Skeletal muscle tissue (tissue), 4 donors: ENCODE results near the gene VASH1. TPM values are rescaled to one million over a fixed set of nuclear protein-coding genes. Genes with fewer than 3 reads are reported as not detected.

Source experiments
- H3K27ac ChIP-seq: one replicate; pipeline ENCODE4 v1.7.0; 2013; ENCODE audit warnings: mild to moderate bottlenecking, low read depth, low read length, inconsistent platforms
- H3K27me3 ChIP-seq, 3 donors: one replicate each; pipeline ENCODE4 v1.7.0; 2013; ENCODE audit warnings: low read length in 3 of 3; ENCODE audit not compliant: control insufficient read depth in 3 of 3, insufficient read depth in 3 of 3
- H3K36me3 ChIP-seq, 3 donors: one replicate each; pipeline ENCODE4 v1.7.0; 2013; ENCODE audit warnings: low read length in 3 of 3; ENCODE audit not compliant: control insufficient read depth in 3 of 3, insufficient read depth in 3 of 3
- H3K4me1 ChIP-seq, 3 donors: one replicate each; pipeline ENCODE4 v1.7.0; 2013; ENCODE audit warnings: low read length in 3 of 3, mild to moderate bottlenecking in 3 of 3; ENCODE audit not compliant: control insufficient read depth in 3 of 3, insufficient read depth in 3 of 3
- H3K4me3 ChIP-seq, 3 donors: one replicate each; pipeline ENCODE4 v1.7.0; 2013; ENCODE audit warnings: low read length in 3 of 3
- H3K9ac ChIP-seq, 3 donors: one replicate each; pipeline ENCODE4 v1.7.0; 2013; ENCODE audit warnings: low read length in 3 of 3, mild to moderate bottlenecking in 3 of 3, moderate library complexity in 2 of 3, low read depth in 1 of 3
- H3K9me3 ChIP-seq, 3 donors: one replicate each; pipeline ENCODE4 v1.7.0; 2013; ENCODE audit warnings: low read length in 3 of 3; ENCODE audit not compliant: control insufficient read depth in 3 of 3
- total RNA-seq: library from RNA; depleted of rRNA; stranded (reverse); fragments of >200 nt; gene quantifications from one replicate; pipeline ENCODE4 v1.2.3, GENCODE V29; 2014
- donor health status: Osteomylitis.

VASH1 gene
- total RNA-seq, 1 donor from 2014 or later: 24.0 TPM

DNA sequence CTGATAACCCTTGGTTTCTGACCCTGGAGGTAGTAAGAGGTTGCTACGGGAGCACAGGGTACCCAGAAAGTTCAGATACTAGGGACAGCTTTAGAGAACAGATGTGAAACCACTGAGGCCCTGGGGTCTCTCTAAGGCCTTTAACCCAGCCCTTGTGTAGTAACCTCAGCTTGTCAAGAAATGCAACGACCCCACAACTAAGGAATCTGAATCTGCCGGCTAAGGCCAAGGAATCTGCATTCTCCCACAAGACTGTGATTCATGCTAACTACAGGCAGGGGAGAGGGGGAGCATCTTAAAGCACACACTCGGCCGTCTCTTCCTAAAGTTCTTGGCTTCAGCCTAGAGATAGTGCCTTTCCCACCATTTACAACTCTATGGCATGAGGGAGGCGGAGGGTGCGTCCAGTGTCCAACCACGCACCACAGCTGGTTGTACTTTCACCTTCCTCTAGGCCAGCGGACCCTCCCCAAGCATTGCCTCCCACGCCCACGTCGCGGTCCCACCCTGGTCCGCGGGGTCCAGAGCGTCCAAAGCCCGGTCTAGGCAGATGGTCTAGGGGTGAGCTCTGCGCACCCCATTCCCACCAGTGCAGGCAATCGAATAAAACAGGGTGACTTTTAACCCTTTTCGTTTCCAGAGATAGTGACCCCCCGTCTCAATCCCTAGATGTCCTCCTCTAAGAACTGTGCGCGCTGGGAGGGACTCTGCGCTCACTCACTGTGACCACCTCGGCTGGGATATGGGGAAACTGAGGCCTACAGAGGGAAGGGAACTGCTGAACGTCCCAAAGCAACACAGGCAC lies 735 bp upstream of the VASH1 start:
- peak overlapping the region; percentile 75 to 82 (median 77) for H3K9ac ChIP-seq
- H3K27ac ChIP-seq: no peak overlapping the region

GRCh38 chr14:76761960-76762410 lies 717 bp downstream of the VASH1 start:
- Histone ChIP-seq H3K27ac (peak overlapping the region; percentile 36), H3K27me3 (peaks cover 4 to 40% (median 17%) of the 10 kb centered on the region in 3 donors), H3K36me3 (no peaks in the 10 kb centered on the region), H3K9me3 (no peaks in the 10 kb centered on the region), H3K4me3 (peak overlapping the region; percentile 75 to 78 (median 78)), H3K9ac (peak overlapping the region; percentile 43 to 82 (median 45)), H3K4me1 (peaks cover 20 to 25% (median 20%) of the 10 kb centered on the region in 3 donors)

More for the DNA sequence above, 735 bp upstream of the VASH1 start:
- Histone ChIP-seq H3K4me1 (peaks cover 23 to 29% (median 25%) of the 10 kb centered on the region in 3 donors), H3K27me3 (peaks cover 4 to 33% (median 17%) of the 10 kb centered on the region in 3 donors), H3K9me3 (no peaks in the 10 kb centered on the region), H3K4me3 (peak overlapping the region; percentile 78 to 83 (median 78)), H3K36me3 (no peaks in the 10 kb centered on the region)

- Histone ChIP-seq H3K9ac (peak overlapping the region; percentile 43 to 82 (median 45)), H3K4me1 (peaks cover 21 to 25% (median 24%) of the 10 kb centered on the region in 3 donors), H3K36me3 (no peaks in the 10 kb centered on the region), H3K9me3 (no peaks in the 10 kb centered on the region), H3K27ac (no peak overlapping the region), H3K4me3 (peak overlapping the region; percentile 75 to 78 (median 78)), H3K27me3 (peaks cover 4 to 40% (median 17%) of the 10 kb centered on the region in 3 donors)
These were observed 1.3 kb downstream of the VASH1 start for GRCh38 chr14:76762411-76763095.

DNA sequence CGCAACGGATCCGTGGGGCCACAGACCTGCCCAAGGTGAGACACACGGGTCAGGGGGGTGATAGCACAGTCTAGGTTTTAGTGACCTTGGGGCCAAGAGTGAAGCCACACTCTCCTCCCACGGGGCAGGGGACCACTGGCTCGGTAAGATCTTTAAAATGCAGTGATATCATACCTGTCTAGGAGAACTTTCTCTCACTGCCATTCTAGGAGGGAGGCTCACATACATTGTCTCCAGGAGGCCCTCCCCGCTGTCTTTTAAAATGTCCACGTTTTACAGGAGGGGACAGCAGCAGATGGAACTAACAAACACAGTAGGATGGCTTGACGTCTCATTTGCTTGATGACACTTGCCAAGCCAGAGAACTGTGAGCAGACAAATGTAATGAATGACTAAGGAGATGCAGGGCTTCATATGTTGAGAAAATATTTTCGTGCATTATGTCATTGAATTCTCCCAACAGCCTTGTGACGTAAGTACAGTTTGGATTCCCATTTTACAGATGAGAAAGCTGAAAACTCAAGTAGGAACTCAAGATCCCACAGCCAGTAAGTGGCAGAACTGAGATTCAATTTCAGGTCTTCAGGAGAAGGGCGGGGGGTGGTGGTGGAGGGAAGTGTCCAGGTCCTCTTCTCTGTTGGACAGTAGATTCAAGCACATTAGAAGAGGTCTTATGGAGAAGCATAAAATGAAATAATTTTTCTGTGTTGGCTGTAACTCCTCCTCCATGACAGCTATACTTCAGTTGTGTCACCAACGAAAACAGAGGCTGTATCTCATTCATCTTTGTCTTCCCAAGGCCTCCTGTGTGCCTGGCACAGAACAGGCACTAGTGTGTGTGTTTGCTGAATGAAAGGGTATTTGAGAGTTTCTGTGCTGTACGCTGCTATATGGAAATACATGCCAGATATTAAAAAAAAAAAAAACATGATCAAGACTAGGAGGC lies 2.1 kb downstream of the VASH1 start:
- Histone ChIP-seq H3K27ac (no peak overlapping the region), H3K9ac (peak overlapping the region in 1 of 3 donors; percentile 82), H3K27me3 (peaks cover 4 to 41% (median 19%) of the 10 kb centered on the region in 3 donors), H3K9me3 (no peaks in the 10 kb centered on the region), H3K36me3 (no peaks in the 10 kb centered on the region), H3K4me3 (peak overlapping the region; percentile 75 to 78 (median 78)), H3K4me1 (peaks cover 29 to 33% (median 32%) of the 10 kb centered on the region in 3 donors)

DNA sequence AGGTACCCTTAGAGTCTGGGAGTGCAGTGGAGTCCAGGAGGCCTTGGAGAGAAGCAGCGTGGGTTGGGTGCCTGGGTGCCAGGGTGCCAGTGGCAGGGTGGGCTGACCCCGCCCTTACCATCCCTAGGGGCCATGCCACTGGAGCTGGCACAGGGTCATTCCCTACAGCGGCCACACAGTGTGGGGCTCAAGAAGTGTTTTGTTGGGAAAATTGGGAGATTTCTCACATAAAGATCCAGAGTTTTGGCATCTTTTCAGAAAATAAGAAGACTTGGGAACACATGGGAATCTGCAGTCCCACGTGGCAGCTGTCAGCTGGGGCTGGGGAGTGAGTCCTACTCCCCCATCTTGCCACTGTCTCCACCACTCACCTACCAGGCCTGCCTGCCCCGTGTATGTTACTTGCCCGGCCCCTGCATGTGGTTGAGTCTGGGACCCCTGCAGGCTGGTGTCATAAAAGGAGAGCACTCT lies 4.2 kb downstream of the VASH1 start:
- Histone ChIP-seq H3K36me3 (peaks cover 0 to 2% (median 0%) of the 10 kb centered on the region in 3 donors), H3K27me3 (peaks cover 7 to 47% (median 21%) of the 10 kb centered on the region in 3 donors), H3K27ac (no peak overlapping the region), H3K4me3 (no peak overlapping the region), H3K9me3 (no peaks in the 10 kb centered on the region), H3K4me1 (peaks cover 34 to 40% (median 38%) of the 10 kb centered on the region in 3 donors), H3K9ac (no peak overlapping the region)

DNA sequence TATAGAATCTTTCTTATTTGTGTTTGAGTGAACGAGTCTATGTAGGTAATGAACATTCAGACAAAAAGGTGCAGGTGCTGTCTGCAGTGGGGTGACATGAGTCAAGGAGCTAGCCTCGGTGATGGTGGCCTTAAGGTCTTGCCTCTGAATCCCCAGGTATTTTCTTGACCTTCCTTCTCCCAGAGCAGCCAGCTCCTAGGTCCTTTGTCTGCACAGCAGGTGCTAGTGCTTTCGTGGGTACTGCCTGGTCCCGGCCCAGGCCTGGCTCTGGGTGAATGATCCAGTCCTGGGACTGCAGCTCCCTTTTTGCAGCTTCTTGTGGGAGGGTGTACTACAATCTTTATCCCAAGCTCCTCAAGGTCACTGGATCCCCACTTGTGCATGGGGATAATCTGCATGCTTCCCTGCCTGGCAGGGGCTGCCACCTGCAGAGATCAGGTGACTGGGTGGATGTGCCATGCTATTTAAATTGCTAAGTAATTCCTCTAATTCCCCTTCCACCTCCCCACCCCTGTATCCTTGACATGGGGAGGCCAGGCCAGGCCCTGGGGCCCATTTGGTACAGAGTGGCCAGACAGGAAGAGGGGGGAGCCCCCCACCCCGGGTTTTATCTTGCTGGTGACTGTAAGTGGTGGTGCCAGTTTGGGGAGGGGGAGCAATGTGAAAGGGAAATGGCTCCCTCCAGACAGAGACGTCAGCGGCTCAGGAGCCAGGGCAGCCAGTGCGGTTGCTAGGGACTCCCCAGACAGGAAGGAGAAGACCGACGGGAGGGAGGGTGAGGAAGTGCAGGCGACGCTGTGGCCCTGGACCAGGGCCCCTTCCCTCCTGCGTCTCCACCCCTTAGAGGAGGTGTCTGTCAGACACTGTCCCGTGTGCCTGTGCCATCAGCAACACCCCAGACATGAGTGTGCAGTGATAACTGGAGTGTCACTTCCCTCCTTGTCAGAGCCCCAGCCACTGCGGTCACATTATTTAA lies 6.7 kb downstream of the VASH1 start:
- no peaks in the 10 kb centered on the region for H3K9me3 ChIP-seq
- H3K9ac ChIP-seq: no peak overlapping the region
- H3K36me3 ChIP-seq: peaks cover 0 to 2% (median 0%) of the 10 kb centered on the region in 3 donors
- H3K4me1 ChIP-seq: peaks cover 38 to 43% (median 39%) of the 10 kb centered on the region in 3 donors
- H3K4me3 ChIP-seq: no peak overlapping the region
- peak overlapping the region; percentile 60 for H3K27ac ChIP-seq
- H3K27me3 ChIP-seq: peaks cover 4 to 45% (median 13%) of the 10 kb centered on the region in 3 donors

GRCh38 chr14:76768671-76769500 lies 7.6 kb downstream of the VASH1 start:
- Histone ChIP-seq H3K9me3 (no peaks in the 10 kb centered on the region), H3K4me3 (no peak overlapping the region), H3K36me3 (peaks cover 0 to 2% (median 0%) of the 10 kb centered on the region in 3 donors), H3K27ac (peak overlapping the region; percentile 60), H3K27me3 (peaks cover 4 to 43% (median 7%) of the 10 kb centered on the region in 3 donors), H3K9ac (no peak overlapping the region), H3K4me1 (peaks cover 44 to 51% (median 45%) of the 10 kb centered on the region in 3 donors)
